Uterus (tissue), 2 donors: ENCODE data around the gene NOX3.

Experiments
- POLR2A ChIP-seq, 2 donors: fragments of 450-650 bp; IDR thresholded peaks; one replicate each; pipeline ENCODE4 v1.6.1; 2016; ENCODE audit warnings: antibody characterized with exemption in 2 of 2, mild to moderate bottlenecking in 1 of 2, moderate library complexity in 1 of 2
- TF ChIP-seq, protein P1 (sequence below), 4 experiments: fragments of 200-600 bp in 2 of 4; fragments of 450-650 bp in 2 of 4; sonication (generic) in 2 of 4; IDR thresholded peaks; one replicate each; pipeline ENCODE4 v1.5.1; 2016 to 2019; ENCODE audit warnings: antibody characterized with exemption in 4 of 4, mild to moderate bottlenecking in 2 of 4, moderate library complexity in 1 of 4

DNA sequence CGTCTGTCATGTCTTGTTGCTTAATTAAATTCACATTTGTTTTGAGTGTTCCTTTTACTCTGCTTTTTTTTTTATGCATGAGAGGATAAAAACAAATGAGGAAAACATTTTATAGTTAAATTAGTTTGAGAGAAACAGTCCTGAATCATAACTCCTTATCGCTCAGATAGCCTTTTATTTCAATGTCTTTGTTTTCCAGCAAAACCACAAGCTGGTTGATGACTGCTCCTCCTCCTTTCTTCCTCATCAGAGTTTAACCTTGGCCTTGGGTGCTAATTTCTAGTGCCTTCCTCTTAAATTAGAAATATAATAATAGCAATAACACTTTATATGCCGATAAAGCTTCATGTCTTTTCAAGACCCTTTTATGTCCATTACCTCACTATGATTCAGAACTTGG, 3.1 kb downstream of the NOX3 start:
- TF ChIP-seq, protein P1, sequence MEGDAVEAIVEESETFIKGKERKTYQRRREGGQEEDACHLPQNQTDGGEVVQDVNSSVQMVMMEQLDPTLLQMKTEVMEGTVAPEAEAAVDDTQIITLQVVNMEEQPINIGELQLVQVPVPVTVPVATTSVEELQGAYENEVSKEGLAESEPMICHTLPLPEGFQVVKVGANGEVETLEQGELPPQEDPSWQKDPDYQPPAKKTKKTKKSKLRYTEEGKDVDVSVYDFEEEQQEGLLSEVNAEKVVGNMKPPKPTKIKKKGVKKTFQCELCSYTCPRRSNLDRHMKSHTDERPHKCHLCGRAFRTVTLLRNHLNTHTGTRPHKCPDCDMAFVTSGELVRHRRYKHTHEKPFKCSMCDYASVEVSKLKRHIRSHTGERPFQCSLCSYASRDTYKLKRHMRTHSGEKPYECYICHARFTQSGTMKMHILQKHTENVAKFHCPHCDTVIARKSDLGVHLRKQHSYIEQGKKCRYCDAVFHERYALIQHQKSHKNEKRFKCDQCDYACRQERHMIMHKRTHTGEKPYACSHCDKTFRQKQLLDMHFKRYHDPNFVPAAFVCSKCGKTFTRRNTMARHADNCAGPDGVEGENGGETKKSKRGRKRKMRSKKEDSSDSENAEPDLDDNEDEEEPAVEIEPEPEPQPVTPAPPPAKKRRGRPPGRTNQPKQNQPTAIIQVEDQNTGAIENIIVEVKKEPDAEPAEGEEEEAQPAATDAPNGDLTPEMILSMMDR (IDR thresholded peaks at IDR 0.05): no peak
- TF ChIP-seq POLR2A (IDR thresholded peaks at IDR 0.05): no peak
